ENCODE data around the gene MBD1.
"Not testable (repeated sequence)": the region's sequence is repeated elsewhere in the genome, so short reads cannot be mapped to it uniquely, and the experiment has no call there.

Gene MBD1

GRCh38 chr18:50266248-50266704 is 15.0 kb downstream of the MBD1 start, which contains the start of gene CFAP53:
Gene CFAP53, minus strand, starts transcription at chr18:50266495. Its CDS starts 91 bp downstream, at chr18:50266404.
- peak; percentile 95 for DNase-seq (ENCODE audit: extremely low spot score)
- ChIA-PET POLR2A (interaction anchor here (0.5 to 1.3 kb wide), 3 partner anchors 15 to 777 kb away, joined by 3 to 5 read pairs (median 4); partner anchors contain the start of gene MBD1), CTCF (interaction anchor here (0.7 to 6.7 kb wide), 7 partner anchors 15 to 89 kb away, joined by 3 to 91 read pairs (median 3); partner anchors contain the start of gene MBD1)
- no peak for TF ChIP-seq CTCF (IDR thresholded peaks at IDR 0.05; ENCODE audit: control extremely low read depth, extremely low read depth, low read depth, missing control alignments)

GRCh38 chr18:50262977-50263376 is 18.3 kb downstream of the MBD1 start:
- no peak for TF ChIP-seq CTCF (IDR thresholded peaks at IDR 0.05; ENCODE audit: control extremely low read depth, extremely low read depth, low read depth, missing control alignments)
- POLR2A ChIA-PET = no interaction called here
- no peak for DNase-seq (ENCODE audit: extremely low spot score)
- CTCF ChIA-PET = interaction anchor here (1.1 to 8.1 kb wide), 2 partner anchors 37 to 94 kb away, joined by 3 to 30 read pairs; no protein-coding TSS in a partner anchor

- ChIA-PET POLR2A (no interaction called here), CTCF (interaction anchor here (2.2 kb wide), 1 partner anchor 106 kb away, joined by 11 read pairs; no protein-coding TSS in a partner anchor)
- no peak for DNase-seq (ENCODE audit: extremely low spot score)
- no peak for TF ChIP-seq CTCF (IDR thresholded peaks at IDR 0.05; ENCODE audit: control extremely low read depth, extremely low read depth, low read depth, missing control alignments)
Measured at GRCh38 chr18:50250935-50251334, 30.4 kb downstream of the MBD1 start.

GRCh38 chr18:50249576-50249975 is 31.7 kb downstream of the MBD1 start:
- CTCF ChIA-PET = interaction anchor here (0.6 kb wide), 1 partner anchor 15 kb away, joined by 3 read pairs; no protein-coding TSS in a partner anchor
- DNase-seq (ENCODE audit: extremely low spot score) = no peak
- POLR2A ChIA-PET = no interaction called here
- TF ChIP-seq CTCF (IDR thresholded peaks at IDR 0.05; ENCODE audit: control extremely low read depth, extremely low read depth, low read depth, missing control alignments) = no peak

GRCh38 chr18:50247561-50247960 is 33.8 kb downstream of the MBD1 start:
- no peak for TF ChIP-seq CTCF (IDR thresholded peaks at IDR 0.05; ENCODE audit: control extremely low read depth, extremely low read depth, low read depth, missing control alignments)
- no peak for DNase-seq (ENCODE audit: extremely low spot score)
- ChIA-PET CTCF (no interaction called here), POLR2A (no interaction called here)

GRCh38 chr18:50241768-50242167 is 39.6 kb downstream of the MBD1 start:
- DNase-seq (ENCODE audit: extremely low spot score); POLR2A ChIA-PET: not testable (repeated sequence)
- CTCF ChIA-PET = interaction anchor here (2.0 kb wide), 1 partner anchor 23 kb away, joined by 7 read pairs; no protein-coding TSS in a partner anchor

GRCh38 chr18:50240080-50240563 is 41.2 kb downstream of the MBD1 start:
- no peak for DNase-seq (ENCODE audit: extremely low spot score)
- ChIA-PET POLR2A (no interaction called here), CTCF (interaction anchor here (1.0 to 1.8 kb wide), 3 partner anchors 22 to 117 kb away, joined by 3 to 6 read pairs (median 4); no protein-coding TSS in a partner anchor)
- no peak for TF ChIP-seq CTCF (IDR thresholded peaks at IDR 0.05; ENCODE audit: control extremely low read depth, extremely low read depth, low read depth, missing control alignments)
